HUES64 (cell line): Measurements from ENCODE around the gene TEKTIP1.

Source experiments
- H3K27ac ChIP-seq: 2 replicates; pipeline ENCODE4 v1.7.0; 2013; ENCODE audit warnings: low read depth, low read length, inconsistent platforms
- H3K27me3 ChIP-seq: 2 replicates; pipeline ENCODE4 v1.6.1; 2013; ENCODE audit warnings: mild to moderate bottlenecking, low read length; ENCODE audit not compliant: insufficient read depth
- H3K36me3 ChIP-seq: 2 replicates; pipeline ENCODE4 v1.6.1; 2013; ENCODE audit warnings: mild to moderate bottlenecking, low read length; ENCODE audit not compliant: insufficient read depth
- H3K4me1 ChIP-seq: 2 replicates; pipeline ENCODE4 v1.6.1; 2013; ENCODE audit warnings: mild to moderate bottlenecking, low read length, moderate library complexity; ENCODE audit not compliant: insufficient read depth
- H3K4me3 ChIP-seq: 2 replicates; pipeline ENCODE4 v1.5.1; 2013; ENCODE audit warnings: mild to moderate bottlenecking, low read length, moderate library complexity
- H3K9ac ChIP-seq: 2 replicates; pipeline ENCODE4 v1.6.1; 2013; ENCODE audit warnings: mild to moderate bottlenecking, low read depth, low read length
- H3K9me3 ChIP-seq: 2 replicates; pipeline ENCODE4 v1.6.1; 2013; ENCODE audit warnings: low read depth, low read length; ENCODE audit not compliant: insufficient read depth
- WGBS: fragments of 150-250, 120-280 bp; methylation state at CpG from one replicate; pipeline ENCODE4 v1.1.7; 2013; ENCODE audit warnings: missing lambda C conversion rate; 5-methylcytosine and 5-hydroxymethylcytosine counted together

The TEKTIP1 gene

GRCh38 chr19:3591876-3592613 is 53.1 kb downstream of the TEKTIP1 start:
- Histone ChIP-seq H3K4me1 (no peaks in the 10 kb centered on the region), H3K36me3 (no peaks in the 10 kb centered on the region), H3K9me3 (no peaks in the 10 kb centered on the region; the same call in 1 of the 2 replicates), H3K9ac (no peak overlapping the region), H3K4me3 (no peak overlapping the region), H3K27me3 (peaks cover 3% of the 10 kb centered on the region; the same call in 1 of the 2 replicates), H3K27ac (no peak overlapping the region)
- 90% methylated on average over 9 of the region's 9 CpGs for WGBS

- H3K27me3 ChIP-seq = 0 out of 2 replicates have a peak, but pooled peaks cover 2% of the 10 kb centered on the region
- 44% methylated on average over 11 of the region's 11 CpGs for WGBS
These were observed 54.2 kb downstream of the TEKTIP1 start for GRCh38 chr19:3593156-3593555.

More at GRCh38 chr19:3593156-3593555, 54.2 kb downstream of the TEKTIP1 start:
- H3K4me3 ChIP-seq = no peak overlapping the region
- no peaks in the 10 kb centered on the region for H3K4me1 ChIP-seq
- H3K9me3 ChIP-seq = no peaks in the 10 kb centered on the region; the same call in 1 of the 2 replicates
- no peaks in the 10 kb centered on the region for H3K36me3 ChIP-seq
- no peak overlapping the region for H3K27ac ChIP-seq
- H3K9ac ChIP-seq = no peak overlapping the region
